Stimulated activated naive CD8-positive, alpha-beta T cell treated with anti-CD3 and anti-CD28 coated beads, Interleukin-15, amount 100 ng/mL, for 72 hours (primary cell): ENCODE data around the gene IL1R2.

Experiments
- ATAC-seq: fragments of 150-1000 bp; cut with Tn5 transposase; 2 replicates; pipeline ENCODE4 v1.10.0; 2021; ENCODE audit warnings: mild to moderate bottlenecking, moderate library complexity
- DNase-seq, 2 donors: peaks; one replicate each; pipeline ENCODE4 v3.0.0; 2021 to 2022
- H3K27ac Mint-ChIP-seq, 2 donors: one replicate each; pipeline ENCODE4 v1.8.0; 2022; ENCODE audit warnings: mild to moderate bottlenecking in 2 of 2, mixed read lengths in 2 of 2, moderate library complexity in 2 of 2
- H3K27me3 Mint-ChIP-seq: one replicate; pipeline ENCODE4 v1.8.0; 2022; ENCODE audit warnings: mixed read lengths
- H3K4me1 Mint-ChIP-seq: one replicate; pipeline ENCODE4 v1.8.0; 2022; ENCODE audit warnings: mild to moderate bottlenecking, mixed read lengths
- H3K4me3 Mint-ChIP-seq, 2 donors: one replicate each; pipeline ENCODE4 v1.8.0; 2022; ENCODE audit warnings: mild to moderate bottlenecking in 2 of 2, mixed read lengths in 2 of 2, moderate library complexity in 1 of 2
- H3K9me3 Mint-ChIP-seq, 2 donors: one replicate each; pipeline ENCODE4 v1.8.0; 2022; ENCODE audit warnings: mixed read lengths in 2 of 2

Gene IL1R2

DNA sequence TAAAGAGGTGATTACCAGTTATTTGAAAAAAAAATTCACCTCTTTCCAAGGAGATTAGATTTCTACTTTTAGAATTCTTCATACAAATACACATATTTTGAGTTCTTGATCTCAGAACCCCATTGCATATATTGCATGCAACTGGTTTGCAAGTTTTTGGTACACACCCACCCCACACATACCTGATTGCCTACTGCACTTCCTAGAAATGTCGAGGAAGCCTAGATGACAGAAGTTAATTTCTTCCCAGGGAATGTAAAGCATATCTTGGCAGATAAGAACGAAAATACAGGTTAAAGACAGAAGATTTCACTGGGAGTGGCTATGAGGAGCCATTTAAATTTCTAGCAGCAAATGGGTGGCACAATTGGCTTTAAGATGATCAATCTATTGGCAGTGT, 83.7 kb downstream of the IL1R2 start:
- H3K4me1 Mint-ChIP-seq = peaks cover 26% of the 10 kb centered on the region
- no peak overlapping the region for H3K4me3 Mint-ChIP-seq
- H3K9me3 Mint-ChIP-seq = peaks cover 9 to 16% of the 10 kb centered on the region in 2 donors
- H3K27ac Mint-ChIP-seq = no peak overlapping the region
- H3K27me3 Mint-ChIP-seq = no peaks in the 10 kb centered on the region
- ATAC-seq (no peak), DNase-seq (no peak)

DNA sequence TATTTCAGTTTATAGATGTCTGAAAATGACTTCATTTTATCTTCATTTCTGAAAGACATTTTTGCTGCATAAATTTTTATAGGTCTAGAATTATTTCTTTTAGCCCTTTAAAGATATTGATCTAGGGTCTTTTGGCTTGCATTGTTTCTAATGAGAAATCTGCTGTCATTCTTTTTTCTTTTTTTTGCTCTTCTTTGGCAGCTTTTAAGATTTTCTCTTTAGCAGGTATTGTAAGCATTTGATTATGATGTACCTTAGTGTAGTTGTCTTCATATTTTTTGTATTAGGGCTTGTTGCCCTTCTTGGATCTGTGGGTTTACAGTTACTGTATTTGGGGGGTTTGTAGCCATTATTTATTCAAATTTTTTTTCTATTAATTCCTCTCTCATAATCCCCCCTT, 84.8 kb downstream of the IL1R2 start:
- peaks cover 17 to 23% of the 10 kb centered on the region in 2 donors for H3K9me3 Mint-ChIP-seq

More for the DNA sequence above, 84.8 kb downstream of the IL1R2 start:
- Mint-ChIP-seq H3K4me1 (peaks cover 36% of the 10 kb centered on the region), H3K27ac (no peak overlapping the region), H3K4me3 (no peak overlapping the region), H3K27me3 (no peaks in the 10 kb centered on the region)
- ATAC-seq (no peak), DNase-seq (no peak)
